NCI-H2029 treated with DMSO at 0.1 percent for 48 hours (cell line): ENCODE measurements around the gene GOLGA6D.
"Not testable (repeated sequence)": the region's sequence is repeated elsewhere in the genome, so short reads cannot be mapped to it uniquely, and the experiment has no call there.

Experiments used
- DNase-seq: peaks from one replicate; lab custom pipeline; 2025; lab: John Stamatoyannopoulos, UW

GOLGA6D gene

GRCh38 chr15:75282572-75282971 is at the start of gene GOLGA6D:
Gene GOLGA6D, plus strand, starts transcription at chr15:75282835. Its CDS starts 41 bp downstream, at chr15:75282876.
- DNase-seq, result not testable (repeated sequence)

- no peak for DNase-seq
Observed at GRCh38 chr15:75233504-75234190, 49.0 kb upstream of the GOLGA6D start.

DNA sequence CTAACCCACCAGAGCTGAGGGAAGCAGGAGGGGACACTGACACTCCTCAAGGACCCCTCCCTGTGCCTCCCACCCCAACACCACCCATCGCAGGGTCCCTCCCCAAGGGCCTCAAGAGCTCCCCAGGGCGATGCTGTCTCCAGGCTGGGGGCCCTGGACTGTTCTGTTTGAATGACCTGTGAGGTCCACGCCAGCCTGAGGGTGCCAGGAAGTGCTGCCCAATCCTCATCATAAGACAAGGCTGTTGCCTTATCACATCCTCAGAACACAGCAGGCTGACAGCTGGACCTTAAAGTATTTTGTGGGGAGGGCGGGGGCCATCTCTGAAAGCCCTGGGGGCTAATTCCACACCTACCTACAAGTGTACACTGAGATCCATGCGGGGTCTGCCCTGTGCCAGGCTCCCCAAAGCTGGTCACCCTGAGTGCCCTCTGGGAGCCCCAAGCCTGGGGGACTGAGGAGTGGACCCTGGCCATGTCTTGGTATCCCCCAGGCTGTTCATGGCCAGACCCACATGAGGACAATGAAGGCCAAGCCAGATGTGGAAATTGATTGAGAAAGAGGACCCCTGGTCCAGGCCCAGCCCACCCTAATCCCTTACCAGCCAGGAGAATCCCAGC is 48.3 kb upstream of the GOLGA6D start:
- DNase-seq, result no peak

DNA sequence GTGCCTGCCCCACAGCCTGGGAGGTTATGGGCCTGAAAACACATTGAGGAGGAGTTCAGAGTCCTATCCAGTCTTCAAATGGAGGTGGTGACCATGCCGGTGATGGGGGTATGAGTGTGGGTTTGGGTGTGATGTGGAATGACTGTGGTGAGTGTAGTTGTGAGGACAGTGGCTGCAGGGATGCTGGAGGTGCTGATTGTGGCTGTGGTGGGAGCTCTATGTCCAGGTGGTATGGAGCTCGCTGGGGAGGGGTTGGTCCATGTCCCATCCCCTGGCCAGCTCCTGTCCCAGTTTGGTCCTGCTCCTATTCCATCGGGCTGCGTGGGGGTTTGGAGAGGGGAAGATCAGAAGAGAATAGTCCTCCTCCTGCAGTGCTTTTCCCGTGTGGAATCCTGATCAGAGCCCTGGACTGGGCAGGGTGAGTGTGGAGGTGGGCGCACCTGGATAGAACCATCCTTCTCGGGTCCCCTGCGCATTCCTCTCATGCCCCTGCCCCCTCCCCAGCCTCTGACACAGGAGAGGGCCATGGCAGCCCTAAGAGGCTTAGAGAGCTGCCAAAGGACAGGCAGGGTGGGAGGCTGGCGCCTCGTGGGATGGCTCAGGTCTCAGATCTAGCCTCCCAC is 47.5 kb upstream of the GOLGA6D start:
- DNase-seq, result no peak

- no peak for DNase-seq
Observed at GRCh38 chr15:75235760-75236729, 46.6 kb upstream of the GOLGA6D start.

DNA sequence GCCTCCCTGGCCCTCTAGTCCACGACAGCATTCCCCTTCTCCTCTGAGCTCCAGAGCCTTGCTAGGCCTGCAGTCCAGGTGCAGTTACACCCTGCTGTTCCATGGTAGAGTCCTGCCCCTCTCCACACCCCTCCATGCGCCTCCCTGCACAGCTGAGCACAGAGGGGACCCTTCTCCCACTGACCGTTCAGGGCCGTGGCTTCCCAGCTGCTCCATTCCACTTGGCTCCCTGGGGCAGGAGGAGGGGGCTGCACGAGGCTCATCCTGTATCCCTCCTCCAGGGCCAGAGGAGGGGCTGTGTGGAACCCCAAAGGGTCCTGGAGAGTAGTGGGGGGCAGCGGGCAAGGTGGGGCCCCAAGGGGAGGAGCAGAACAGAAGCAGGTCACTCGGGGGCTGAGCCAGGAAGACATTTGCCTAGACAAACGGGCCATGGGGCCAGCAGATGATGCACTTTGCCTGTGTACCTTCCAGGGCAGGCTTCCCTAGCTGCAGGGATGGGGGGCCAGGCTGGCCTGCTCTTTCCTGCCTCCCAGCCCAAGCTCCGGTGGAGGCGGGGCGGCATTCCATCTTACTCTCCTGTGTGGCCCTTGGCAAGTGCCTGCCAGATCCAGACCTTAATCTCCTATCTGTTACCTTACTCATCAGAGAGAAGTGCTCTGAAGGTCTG is 45.2 kb upstream of the GOLGA6D start:
- DNase-seq, result no peak

GRCh38 chr15:75238150-75238549 is 44.5 kb upstream of the GOLGA6D start:
- DNase-seq, result no peak

GRCh38 chr15:75245741-75246140 is 36.9 kb upstream of the GOLGA6D start:
- not testable (repeated sequence) for DNase-seq

DNA sequence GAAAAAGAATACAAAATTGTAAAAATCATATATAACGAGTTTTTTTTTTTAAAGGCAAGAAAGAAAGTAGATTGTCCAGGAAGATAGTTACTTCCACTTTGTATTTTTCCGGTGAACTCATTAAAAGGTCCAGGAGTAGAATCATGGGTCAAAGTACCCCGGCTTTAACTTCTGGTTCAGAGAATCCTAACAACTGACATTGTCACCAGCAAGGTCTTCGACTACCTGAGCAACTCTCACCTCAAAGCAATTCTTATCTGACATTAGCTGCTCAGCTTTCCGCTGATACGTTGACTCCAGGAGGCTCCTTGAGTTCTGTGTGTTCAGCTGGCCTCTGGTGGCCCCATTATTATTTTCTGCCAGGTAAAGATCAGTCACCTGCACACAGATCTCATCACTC is 33.6 kb upstream of the GOLGA6D start:
- not testable (repeated sequence) for DNase-seq

- DNase-seq, result no peak
Observed at GRCh38 chr15:75249726-75250125, 32.9 kb upstream of the GOLGA6D start.

DNA sequence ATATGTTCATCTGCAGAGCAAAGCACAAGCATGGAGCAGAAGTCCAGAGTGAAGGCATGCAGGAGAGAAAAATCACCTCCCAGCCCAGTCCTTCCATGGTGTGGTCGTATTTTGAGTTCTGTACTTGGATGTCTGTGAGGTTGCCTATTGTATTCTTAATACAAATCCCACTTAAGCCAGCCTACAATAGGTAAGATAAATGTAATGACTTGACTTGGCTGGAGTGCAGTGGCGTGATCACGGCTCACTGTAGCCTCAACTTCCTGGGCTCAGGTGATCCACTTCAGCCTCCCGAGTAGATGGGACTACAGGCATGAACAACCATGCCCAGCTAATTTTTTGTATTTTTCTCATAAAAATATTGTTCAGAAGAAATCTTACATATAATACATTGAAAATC is 31.3 kb upstream of the GOLGA6D start:
- not testable (repeated sequence) for DNase-seq

- DNase-seq, result not testable (repeated sequence)
Observed at GRCh38 chr15:75252285-75252684, 30.4 kb upstream of the GOLGA6D start.

DNA sequence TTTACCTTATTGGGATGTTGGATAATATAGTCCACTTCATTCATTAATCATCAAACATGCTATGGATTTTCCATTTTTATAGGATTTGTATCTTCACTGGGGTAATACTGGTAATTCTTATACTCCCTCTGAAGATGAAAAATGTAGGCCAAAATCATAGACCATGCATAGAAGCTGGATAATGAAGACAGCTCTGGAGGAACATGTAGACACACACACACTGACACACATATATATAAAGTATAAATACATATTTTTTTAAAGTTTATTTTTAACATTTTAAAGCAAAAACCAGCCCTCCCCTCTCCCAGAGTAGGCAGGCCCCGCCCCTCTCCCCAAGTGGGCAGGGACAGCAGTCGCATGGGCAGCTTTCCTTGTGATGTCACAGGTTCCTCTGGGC is 24.6 kb upstream of the GOLGA6D start, which contains the start of gene GOLGA6C:
Gene GOLGA6C (plus strand): TSS at position 301 of the 400 bp plus-strand sequence. CDS start 265 bp downstream, outside the sequence.
- not testable (repeated sequence) for DNase-seq

DNA sequence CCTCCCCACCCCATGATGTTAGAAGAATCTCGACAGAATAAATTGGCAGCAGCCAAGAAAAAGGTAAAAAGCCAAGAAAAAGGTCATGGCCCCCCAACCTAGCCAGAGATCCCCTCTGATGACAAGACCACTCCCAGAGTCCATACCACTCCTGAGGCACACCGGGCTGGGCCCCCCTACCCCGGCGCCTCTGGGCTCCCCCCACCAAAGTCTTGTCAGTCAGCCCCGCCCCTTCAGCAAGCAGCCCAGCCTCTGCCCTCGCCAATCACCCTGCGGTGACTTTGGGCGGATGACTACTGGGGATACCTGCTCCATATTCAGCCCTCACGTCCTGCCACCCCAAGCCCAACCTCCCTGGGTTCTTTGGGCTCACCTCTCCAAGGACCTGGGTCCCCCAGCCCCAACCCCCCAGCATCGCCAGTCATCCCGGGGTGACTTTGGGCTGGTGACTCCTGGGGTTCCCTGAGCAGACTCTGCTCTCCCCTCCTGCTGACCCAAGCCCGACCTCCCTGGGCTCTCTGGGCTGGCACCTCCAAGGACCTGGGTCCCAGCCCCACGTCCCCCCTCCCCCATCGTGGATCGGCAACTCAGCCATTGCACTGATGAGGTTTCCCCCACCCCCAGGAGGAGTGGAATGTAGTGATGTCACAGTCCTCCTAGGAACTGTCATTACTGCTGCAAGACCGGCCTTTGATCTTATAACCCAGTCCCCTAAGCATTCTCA is 23.9 kb upstream of the GOLGA6D start:
- DNase-seq, result not testable (repeated sequence)

DNA sequence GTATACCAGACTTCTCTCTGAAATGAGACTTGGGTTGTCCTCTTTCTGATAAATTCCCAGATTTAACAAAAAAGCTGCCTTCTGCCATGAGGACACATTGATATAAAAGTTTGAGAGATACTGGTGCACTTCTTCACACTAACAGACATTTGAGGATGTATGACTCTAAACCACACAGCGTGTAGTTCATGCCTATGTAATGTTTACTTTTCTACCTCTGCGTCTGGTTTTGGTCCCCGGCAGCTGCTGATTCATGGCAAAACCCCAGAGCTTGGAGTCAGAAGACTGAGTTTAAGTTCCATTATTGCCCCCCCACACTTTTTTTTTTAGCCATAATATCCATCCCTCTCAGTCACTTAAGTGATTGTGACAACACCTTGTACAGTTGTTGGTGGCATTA is 22.8 kb upstream of the GOLGA6D start:
- DNase-seq, result not testable (repeated sequence)

- DNase-seq, result not testable (repeated sequence)
Observed at GRCh38 chr15:75273751-75274359, 8.8 kb upstream of the GOLGA6D start.

DNA sequence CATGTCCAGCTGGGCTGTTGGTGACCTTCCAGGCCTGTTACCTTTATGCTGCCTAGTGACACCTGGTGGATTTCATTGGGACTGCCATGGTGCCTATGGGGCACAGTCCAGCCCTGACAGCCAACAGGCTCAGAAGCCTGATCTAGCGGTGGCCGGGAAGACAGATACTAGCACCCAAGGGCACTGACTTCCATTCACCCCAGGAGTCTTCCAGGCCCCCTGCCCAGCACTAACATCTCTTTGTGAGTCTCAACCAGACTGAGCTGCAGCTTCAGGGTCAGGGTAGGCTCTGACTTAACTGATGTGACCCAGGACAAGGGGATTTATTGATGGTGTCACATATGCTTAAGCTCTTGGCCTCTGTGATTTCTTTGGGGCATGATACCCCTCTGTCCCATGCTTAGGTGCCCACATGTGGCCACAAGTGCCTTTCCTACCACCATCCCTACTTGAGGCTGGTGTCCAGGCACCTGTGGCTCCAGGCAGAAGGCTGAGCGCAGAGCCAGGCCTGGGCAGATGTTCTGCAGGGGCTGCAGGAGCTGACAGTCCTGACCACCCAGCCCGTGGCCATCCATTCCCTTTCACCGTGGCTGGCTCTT is 8.0 kb upstream of the GOLGA6D start:
- not testable (repeated sequence) for DNase-seq

DNA sequence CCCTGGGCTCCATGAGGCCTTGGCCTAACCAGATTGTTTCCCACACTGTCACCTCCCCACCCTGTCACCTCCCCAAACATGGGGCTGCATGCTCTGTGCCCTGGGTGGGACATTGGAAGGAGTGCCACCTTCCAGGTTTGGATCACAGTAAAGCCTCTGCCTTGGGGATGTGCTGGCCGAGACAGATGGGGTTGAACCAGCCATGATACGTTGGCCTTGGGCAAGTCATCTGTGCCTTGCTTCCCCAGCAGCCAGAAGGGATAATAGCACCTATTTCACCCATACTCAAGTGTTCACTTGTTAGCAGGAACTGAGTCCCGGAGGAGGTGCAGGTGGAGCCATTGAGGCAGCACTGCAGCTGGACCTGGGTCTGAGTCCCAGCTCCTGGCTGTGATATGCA is 7.0 kb upstream of the GOLGA6D start:
- DNase-seq, result not testable (repeated sequence)

DNA sequence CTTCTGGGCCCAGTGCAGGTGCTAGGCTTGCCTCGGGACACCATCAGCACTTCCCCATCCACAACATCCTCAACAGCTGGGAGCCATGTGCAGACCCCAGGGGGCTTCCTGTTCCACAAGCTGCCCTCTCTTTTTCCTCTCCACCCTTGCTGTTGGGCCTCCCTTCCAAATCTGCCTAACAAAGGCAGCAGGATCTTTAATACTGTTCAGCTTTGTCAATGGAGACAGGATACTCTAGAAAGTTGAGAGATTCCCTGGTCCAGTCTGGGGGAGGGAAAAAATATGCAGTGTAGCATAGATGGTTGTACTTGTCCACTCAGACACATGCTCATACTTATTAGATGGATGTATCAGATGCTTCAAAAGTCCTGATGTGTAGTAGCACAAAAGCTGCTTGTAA is 4.1 kb upstream of the GOLGA6D start:
- DNase-seq, result not testable (repeated sequence)

DNA sequence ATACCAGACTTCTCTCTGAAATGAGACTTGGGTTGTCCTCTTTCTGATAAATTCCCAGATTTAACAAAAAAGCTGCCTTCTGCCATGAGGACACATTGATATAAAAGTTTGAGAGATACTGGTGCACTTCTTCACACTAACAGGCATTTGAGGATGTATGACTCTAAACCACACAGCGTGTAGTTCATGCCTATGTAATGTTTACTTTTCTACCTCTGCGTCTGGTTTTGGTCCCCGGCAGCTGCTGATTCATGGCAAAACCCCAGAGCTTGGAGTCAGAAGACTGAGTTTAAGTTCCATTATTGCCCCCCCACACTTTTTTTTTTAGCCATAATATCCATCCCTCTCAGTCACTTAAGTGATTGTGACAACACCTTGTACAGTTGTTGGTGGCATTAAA is 1.5 kb downstream of the GOLGA6D start:
- not testable (repeated sequence) for DNase-seq
